Endothelial cell (in vitro differentiated cells): ENCODE data around the gene TMEM100. TPM values are rescaled to one million over a fixed set of nuclear protein-coding genes. Genes with fewer than 3 reads are reported as not detected.

Experiments
- DNase-seq: peaks from one replicate; pipeline ENCODE4 v3.0.0; 2021; ENCODE audit warnings: low spot score
- H3K27ac Mint-ChIP-seq: one replicate; pipeline ENCODE4 v1.8.0; 2021; ENCODE audit warnings: mixed read lengths, inconsistent platforms; ENCODE audit not compliant: unreplicated experiment
- H3K27me3 Mint-ChIP-seq: one replicate; pipeline ENCODE4 v1.8.0; 2021; ENCODE audit warnings: mild to moderate bottlenecking, moderate library complexity, mixed read lengths, inconsistent platforms; ENCODE audit not compliant: unreplicated experiment
- H3K36me3 Mint-ChIP-seq: one replicate; pipeline ENCODE4 v1.8.0; 2021; ENCODE audit warnings: mild to moderate bottlenecking, low read depth, mixed read lengths, inconsistent platforms; ENCODE audit not compliant: unreplicated experiment
- H3K4me1 Mint-ChIP-seq: one replicate; pipeline ENCODE4 v1.8.0; 2021; ENCODE audit warnings: mild to moderate bottlenecking, mixed read lengths, inconsistent platforms; ENCODE audit not compliant: unreplicated experiment
- H3K4me3 Mint-ChIP-seq: one replicate; pipeline ENCODE4 v1.8.0; 2021; ENCODE audit warnings: mild to moderate bottlenecking, mixed read lengths, inconsistent platforms; ENCODE audit not compliant: unreplicated experiment
- H3K9me3 Mint-ChIP-seq: one replicate; pipeline ENCODE4 v1.8.0; 2021; ENCODE audit warnings: mixed read lengths, inconsistent platforms; ENCODE audit not compliant: unreplicated experiment
- total RNA-seq: library from RNA; stranded (reverse); fragmentation: NEBNext Ultra II Directional; extraction: Animal tissue kit (Norgen Biotek cat#: 25700); gene quantifications from one replicate; pipeline ENCODE4 v1.2.1, GENCODE V29; 2021; ENCODE audit not compliant: unreplicated experiment
- TF ChIP-seq, protein P1 (sequence below): fragments of 200-600 bp; sonication (generic); IDR thresholded peaks from one replicate; pipeline ENCODE4 v1.5.0; 2021; ENCODE audit warnings: antibody characterized with exemption; ENCODE audit not compliant: unreplicated experiment

TMEM100 gene
- total RNA-seq, 1 donor from 2014 or later, result 29.3 TPM

- DNase-seq, result no peak
- peaks cover 3% of the 10 kb centered on the region for H3K9me3 Mint-ChIP-seq
- no peak overlapping the region for H3K27ac Mint-ChIP-seq
- peaks cover 3% of the 10 kb centered on the region for H3K36me3 Mint-ChIP-seq
- H3K4me1 Mint-ChIP-seq, result peaks cover 8% of the 10 kb centered on the region
- TF ChIP-seq, protein P1, sequence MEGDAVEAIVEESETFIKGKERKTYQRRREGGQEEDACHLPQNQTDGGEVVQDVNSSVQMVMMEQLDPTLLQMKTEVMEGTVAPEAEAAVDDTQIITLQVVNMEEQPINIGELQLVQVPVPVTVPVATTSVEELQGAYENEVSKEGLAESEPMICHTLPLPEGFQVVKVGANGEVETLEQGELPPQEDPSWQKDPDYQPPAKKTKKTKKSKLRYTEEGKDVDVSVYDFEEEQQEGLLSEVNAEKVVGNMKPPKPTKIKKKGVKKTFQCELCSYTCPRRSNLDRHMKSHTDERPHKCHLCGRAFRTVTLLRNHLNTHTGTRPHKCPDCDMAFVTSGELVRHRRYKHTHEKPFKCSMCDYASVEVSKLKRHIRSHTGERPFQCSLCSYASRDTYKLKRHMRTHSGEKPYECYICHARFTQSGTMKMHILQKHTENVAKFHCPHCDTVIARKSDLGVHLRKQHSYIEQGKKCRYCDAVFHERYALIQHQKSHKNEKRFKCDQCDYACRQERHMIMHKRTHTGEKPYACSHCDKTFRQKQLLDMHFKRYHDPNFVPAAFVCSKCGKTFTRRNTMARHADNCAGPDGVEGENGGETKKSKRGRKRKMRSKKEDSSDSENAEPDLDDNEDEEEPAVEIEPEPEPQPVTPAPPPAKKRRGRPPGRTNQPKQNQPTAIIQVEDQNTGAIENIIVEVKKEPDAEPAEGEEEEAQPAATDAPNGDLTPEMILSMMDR, result no peak
- no peak overlapping the region for H3K4me3 Mint-ChIP-seq
- H3K27me3 Mint-ChIP-seq, result no peaks in the 10 kb centered on the region
Observed at GRCh38 chr17:55699181-55699860, 23.3 kb downstream of the TMEM100 start.

DNA sequence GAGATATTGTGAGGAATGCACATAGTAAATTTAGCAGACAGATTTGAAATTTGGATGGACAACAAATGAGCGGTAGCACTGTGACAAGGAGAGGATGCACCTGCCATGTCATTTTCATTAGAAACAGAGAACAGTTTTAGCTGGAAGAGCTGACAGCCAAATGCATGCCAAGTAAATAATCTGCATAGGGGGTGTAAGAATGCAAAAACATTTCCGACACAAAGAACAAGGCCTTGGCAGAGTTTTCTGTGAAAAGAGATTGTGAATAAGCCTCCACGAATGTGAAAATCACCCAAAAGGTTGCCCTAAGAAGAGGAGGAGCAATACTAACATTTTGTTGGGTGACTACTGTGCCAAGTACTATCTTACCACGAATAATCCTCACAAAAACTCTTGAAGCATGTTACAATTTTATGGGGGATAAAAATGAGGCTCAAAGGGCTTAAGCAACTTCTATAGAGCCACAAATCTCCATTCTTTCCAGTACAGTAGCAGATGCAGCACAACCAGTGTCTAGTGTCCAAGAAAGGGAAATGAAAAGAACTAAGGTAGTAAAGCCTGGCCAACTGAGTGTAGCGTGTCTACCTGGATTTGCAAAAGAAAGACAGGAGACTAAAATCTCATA is 28.3 kb downstream of the TMEM100 start:
- DNase-seq, result no peak
- Mint-ChIP-seq H3K27me3 (no peaks in the 10 kb centered on the region), H3K9me3 (no peaks in the 10 kb centered on the region), H3K36me3 (no peaks in the 10 kb centered on the region), H3K4me1 (peaks cover 8% of the 10 kb centered on the region), H3K27ac (no peak overlapping the region), H3K4me3 (no peak overlapping the region)
- TF ChIP-seq, protein P1, result no peak

GRCh38 chr17:55693254-55694216 is 29.1 kb downstream of the TMEM100 start:
- Mint-ChIP-seq H3K27ac (no peak overlapping the region), H3K27me3 (no peaks in the 10 kb centered on the region), H3K4me1 (peaks cover 8% of the 10 kb centered on the region), H3K4me3 (no peak overlapping the region), H3K36me3 (no peaks in the 10 kb centered on the region), H3K9me3 (no peaks in the 10 kb centered on the region)
- no peak for DNase-seq
- TF ChIP-seq, protein P1, result no peak

DNA sequence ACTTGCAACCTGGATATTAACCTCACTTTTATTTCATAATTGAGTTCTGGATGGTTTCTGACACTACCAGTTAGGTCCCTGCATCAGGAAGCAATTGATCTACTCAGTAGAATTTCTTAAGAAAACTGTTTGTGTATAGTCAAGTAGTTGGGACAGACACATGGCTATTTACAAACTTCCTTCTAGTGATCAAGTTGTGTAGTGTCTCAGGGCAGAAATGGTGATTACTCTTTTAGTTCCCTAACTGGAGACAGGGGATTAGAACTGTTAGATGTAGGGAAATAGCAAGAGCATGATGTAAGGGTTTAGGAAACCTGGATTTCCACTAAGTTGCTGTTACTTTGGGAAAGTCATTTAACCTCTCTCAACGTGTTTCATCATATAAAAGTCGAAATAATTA is 30.4 kb downstream of the TMEM100 start:
- H3K27ac Mint-ChIP-seq, result no peak overlapping the region
- H3K9me3 Mint-ChIP-seq, result no peaks in the 10 kb centered on the region
- H3K27me3 Mint-ChIP-seq, result no peaks in the 10 kb centered on the region
- no peak for DNase-seq
- H3K4me3 Mint-ChIP-seq, result no peak overlapping the region
- H3K36me3 Mint-ChIP-seq, result no peaks in the 10 kb centered on the region
- TF ChIP-seq, protein P1, result no peak
- peaks cover 8% of the 10 kb centered on the region for H3K4me1 Mint-ChIP-seq
